ENCODE results near the gene SOX9.

DNA sequence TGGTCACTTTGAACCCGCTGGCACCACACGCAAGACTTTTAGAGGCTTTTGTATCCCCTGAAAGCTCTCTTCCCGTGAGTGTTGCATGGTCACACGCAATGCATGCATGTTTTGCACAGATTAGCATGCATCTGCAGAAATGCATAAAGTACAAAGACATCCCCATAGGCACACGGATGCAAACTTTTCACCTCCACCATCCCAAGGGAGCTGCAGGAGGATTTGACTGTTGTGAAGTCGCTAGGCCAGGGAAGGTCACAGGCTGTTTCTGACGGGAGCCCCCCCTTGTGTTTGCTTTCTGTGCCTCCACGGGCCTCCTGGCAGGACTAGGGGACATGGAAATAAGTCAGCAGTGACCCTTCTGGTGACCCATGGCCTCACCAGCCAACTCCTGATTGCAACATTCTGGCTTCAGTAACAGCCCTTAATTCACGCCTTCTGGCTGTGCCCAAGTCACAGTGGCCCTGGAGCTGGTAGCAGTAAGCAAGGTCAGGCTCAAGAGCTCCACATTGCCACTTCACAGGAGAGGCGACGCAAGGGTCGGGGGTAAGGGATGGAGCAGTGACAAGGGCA lies 45.1 kb downstream of the SOX9 start:
- TF ChIP-seq, protein P1, sequence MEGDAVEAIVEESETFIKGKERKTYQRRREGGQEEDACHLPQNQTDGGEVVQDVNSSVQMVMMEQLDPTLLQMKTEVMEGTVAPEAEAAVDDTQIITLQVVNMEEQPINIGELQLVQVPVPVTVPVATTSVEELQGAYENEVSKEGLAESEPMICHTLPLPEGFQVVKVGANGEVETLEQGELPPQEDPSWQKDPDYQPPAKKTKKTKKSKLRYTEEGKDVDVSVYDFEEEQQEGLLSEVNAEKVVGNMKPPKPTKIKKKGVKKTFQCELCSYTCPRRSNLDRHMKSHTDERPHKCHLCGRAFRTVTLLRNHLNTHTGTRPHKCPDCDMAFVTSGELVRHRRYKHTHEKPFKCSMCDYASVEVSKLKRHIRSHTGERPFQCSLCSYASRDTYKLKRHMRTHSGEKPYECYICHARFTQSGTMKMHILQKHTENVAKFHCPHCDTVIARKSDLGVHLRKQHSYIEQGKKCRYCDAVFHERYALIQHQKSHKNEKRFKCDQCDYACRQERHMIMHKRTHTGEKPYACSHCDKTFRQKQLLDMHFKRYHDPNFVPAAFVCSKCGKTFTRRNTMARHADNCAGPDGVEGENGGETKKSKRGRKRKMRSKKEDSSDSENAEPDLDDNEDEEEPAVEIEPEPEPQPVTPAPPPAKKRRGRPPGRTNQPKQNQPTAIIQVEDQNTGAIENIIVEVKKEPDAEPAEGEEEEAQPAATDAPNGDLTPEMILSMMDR (IDR thresholded peaks at IDR 0.05), result no peak
- TF ChIP-seq POLR2A (IDR thresholded peaks at IDR 0.05), result no peak

All from testis (tissue), 2 donors.